Measurements from ENCODE around the gene PARD3. TPM values are rescaled to one million over a fixed set of nuclear protein-coding genes. Genes with fewer than 3 reads are reported as not detected.
A peak's percentile ranks its signal among the peaks of the same experiment; 100 is the strongest.

Gene PARD3
- total and polyA plus RNA-seq, 2 experiments from 2014 or later = 47.2 to 59.7 TPM

DNA sequence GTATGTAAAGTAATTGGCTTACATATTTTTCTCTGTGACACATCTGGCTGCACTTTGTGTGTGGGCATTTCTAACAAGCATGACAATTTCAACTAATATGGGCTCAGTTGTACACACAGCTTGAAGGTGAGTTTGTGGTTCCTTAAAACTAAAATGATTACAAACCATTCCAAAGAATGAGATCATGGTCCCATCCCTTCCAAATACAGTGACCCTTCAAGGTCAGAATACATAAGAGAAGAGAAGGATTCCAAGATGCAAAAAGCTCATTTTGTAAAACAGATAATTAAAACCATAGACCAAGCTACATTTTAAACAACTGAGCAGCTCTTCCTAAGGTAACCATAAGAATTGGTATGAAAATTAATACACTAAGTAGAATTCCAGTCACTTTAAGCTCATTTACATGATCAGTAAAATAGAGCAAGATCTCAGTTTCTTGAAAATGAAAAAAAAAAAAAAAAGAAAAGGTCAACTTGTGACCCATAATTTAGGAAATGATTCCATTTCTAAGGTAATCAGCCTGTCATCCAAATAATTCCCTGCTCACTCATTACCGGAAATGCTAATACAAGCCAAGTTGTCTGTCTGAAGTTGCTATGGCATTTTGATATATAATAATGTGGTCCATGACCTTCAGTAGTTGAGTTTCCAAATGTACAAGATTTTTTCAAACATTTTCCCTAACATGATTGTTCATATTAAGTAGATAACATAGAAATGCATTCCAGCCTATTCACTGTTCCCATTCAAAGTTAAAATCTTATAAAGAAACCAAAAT is 688.5 kb downstream of the PARD3 start:
- peaks cover 15% of the 10 kb centered on the region for H3K4me1 ChIP-seq (ENCODE audit: insufficient read depth)
- no peaks in the 10 kb centered on the region for H3K9me3 ChIP-seq (ENCODE audit: low read depth)
- 100% methylated on average over 1 of the region's 1 CpG for WGBS (ENCODE audit: low lambda C conversion rate, missing lambda C conversion rate)
- H3K4me2 ChIP-seq = no peak overlapping the region
- H3K9me2 ChIP-seq (replicated peaks; ENCODE audit: insufficient read depth) = no peaks in the 10 kb centered on the region
- no peak overlapping the region for H3K4me3 ChIP-seq
- H2AFZ ChIP-seq = no peak overlapping the region
- no peaks in the 10 kb centered on the region for H3K79me2 ChIP-seq
- H4K20me1 ChIP-seq (ENCODE audit: insufficient read depth, poor library complexity, severe bottlenecking) = no peaks in the 10 kb centered on the region
- TF ChIP-seq EZH2phosphoT487 (IDR thresholded peaks at IDR 0.05; ENCODE audit: low read depth, severe bottlenecking, unreplicated experiment) = no peak
- TF ChIP-seq, protein P1, sequence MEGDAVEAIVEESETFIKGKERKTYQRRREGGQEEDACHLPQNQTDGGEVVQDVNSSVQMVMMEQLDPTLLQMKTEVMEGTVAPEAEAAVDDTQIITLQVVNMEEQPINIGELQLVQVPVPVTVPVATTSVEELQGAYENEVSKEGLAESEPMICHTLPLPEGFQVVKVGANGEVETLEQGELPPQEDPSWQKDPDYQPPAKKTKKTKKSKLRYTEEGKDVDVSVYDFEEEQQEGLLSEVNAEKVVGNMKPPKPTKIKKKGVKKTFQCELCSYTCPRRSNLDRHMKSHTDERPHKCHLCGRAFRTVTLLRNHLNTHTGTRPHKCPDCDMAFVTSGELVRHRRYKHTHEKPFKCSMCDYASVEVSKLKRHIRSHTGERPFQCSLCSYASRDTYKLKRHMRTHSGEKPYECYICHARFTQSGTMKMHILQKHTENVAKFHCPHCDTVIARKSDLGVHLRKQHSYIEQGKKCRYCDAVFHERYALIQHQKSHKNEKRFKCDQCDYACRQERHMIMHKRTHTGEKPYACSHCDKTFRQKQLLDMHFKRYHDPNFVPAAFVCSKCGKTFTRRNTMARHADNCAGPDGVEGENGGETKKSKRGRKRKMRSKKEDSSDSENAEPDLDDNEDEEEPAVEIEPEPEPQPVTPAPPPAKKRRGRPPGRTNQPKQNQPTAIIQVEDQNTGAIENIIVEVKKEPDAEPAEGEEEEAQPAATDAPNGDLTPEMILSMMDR (IDR thresholded peaks at IDR 0.05; ENCODE audit: poor library complexity) = no peak
- H3K27me3 ChIP-seq = no peaks in the 10 kb centered on the region
- no peak for DNase-seq (ENCODE audit: low spot score)
- no peaks in the 10 kb centered on the region for H3K36me3 ChIP-seq (replicated peaks; ENCODE audit: insufficient read depth, low read depth)
- H3K27ac ChIP-seq = no peak overlapping the region

DNA sequence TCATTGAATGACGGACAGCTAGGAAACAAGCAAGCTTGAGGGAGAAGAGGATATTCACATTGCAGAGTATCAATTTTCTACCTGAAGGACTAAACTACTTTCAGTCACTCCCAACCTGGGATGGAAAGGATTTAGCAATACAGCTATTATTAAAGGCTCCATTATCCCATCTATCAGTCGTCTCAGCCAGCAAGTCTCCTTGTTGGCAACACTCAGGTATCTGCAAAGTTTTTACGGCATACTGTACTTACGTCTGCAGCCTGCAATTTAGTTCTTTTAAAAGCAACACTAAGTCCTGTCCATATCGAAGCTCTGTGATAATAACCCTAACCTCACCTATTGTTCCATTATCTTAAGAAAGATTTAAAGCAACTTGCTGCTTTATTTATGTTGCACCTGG is 689.4 kb downstream of the PARD3 start:
- H4K20me1 ChIP-seq (ENCODE audit: insufficient read depth, poor library complexity, severe bottlenecking) = no peaks in the 10 kb centered on the region
- no peak overlapping the region for H3K4me2 ChIP-seq
- 49% methylated on average over 5 of the region's 5 CpGs for WGBS (ENCODE audit: low lambda C conversion rate, missing lambda C conversion rate)
- H3K27me3 ChIP-seq = no peaks in the 10 kb centered on the region
- H3K27ac ChIP-seq = no peak overlapping the region
- H3K79me2 ChIP-seq = no peaks in the 10 kb centered on the region
- H3K9me3 ChIP-seq (ENCODE audit: low read depth) = no peaks in the 10 kb centered on the region
- H2AFZ ChIP-seq = no peak overlapping the region
- TF ChIP-seq EZH2phosphoT487 (IDR thresholded peaks at IDR 0.05; ENCODE audit: low read depth, severe bottlenecking, unreplicated experiment) = no peak
- TF ChIP-seq EZH2 (IDR thresholded peaks at IDR 0.05; ENCODE audit: borderline replicate concordance) = no peak
- TF ChIP-seq, protein P1 (IDR thresholded peaks at IDR 0.05; ENCODE audit: poor library complexity) = no peak
- H3K4me1 ChIP-seq (ENCODE audit: insufficient read depth) = peaks cover 22% of the 10 kb centered on the region
- no peak overlapping the region for H3K4me3 ChIP-seq
- no peaks in the 10 kb centered on the region for H3K9me2 ChIP-seq (replicated peaks; ENCODE audit: insufficient read depth)
- no peaks in the 10 kb centered on the region for H3K36me3 ChIP-seq (replicated peaks; ENCODE audit: insufficient read depth, low read depth)
- DNase-seq (ENCODE audit: low spot score) = no peak

DNA sequence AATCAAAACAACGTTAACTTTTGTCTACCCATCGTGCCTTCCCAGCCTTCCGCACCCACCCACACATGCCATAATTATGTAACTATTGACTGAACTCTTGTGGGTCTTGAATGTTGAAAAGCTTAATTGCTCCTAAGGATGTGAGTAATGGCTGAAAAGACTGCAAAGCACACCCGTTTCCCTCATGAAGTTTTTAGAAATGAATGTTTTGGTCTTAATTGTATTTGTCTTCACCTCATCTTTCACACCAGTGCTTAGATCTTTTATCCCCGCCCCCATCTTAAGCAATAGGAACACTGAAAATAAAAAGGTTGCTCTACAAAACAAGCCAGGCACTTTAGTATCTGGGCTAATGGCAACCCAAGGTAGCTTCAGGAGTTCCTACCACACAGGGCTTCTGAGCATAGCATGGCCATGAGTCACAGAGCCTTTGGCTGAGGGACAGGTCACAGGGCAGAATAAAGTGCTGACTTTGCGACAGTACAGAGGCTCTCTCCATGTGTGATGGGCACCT is 690.5 kb downstream of the PARD3 start:
- no peaks in the 10 kb centered on the region for H3K9me3 ChIP-seq (ENCODE audit: low read depth)
- H4K20me1 ChIP-seq (ENCODE audit: insufficient read depth, poor library complexity, severe bottlenecking) = no peaks in the 10 kb centered on the region
- no peaks in the 10 kb centered on the region for H3K36me3 ChIP-seq (replicated peaks; ENCODE audit: insufficient read depth, low read depth)
- peak overlapping the region; percentile 24 for H3K27ac ChIP-seq
- H3K4me2 ChIP-seq = no peak overlapping the region
- peaks cover 22% of the 10 kb centered on the region for H3K4me1 ChIP-seq (ENCODE audit: insufficient read depth)
- no peaks in the 10 kb centered on the region for H3K27me3 ChIP-seq
- TF ChIP-seq, protein P1 (IDR thresholded peaks at IDR 0.05; ENCODE audit: poor library complexity) = no peak
- TF ChIP-seq EZH2phosphoT487 (IDR thresholded peaks at IDR 0.05; ENCODE audit: low read depth, severe bottlenecking, unreplicated experiment) = no peak
- no peak for TF ChIP-seq EZH2 (IDR thresholded peaks at IDR 0.05; ENCODE audit: borderline replicate concordance)
- H2AFZ ChIP-seq = no peak overlapping the region
- H3K9me2 ChIP-seq (replicated peaks; ENCODE audit: insufficient read depth) = no peaks in the 10 kb centered on the region
- peak; percentile 62 for DNase-seq (ENCODE audit: low spot score)
- 83% methylated on average over 6 of the region's 6 CpGs for WGBS (ENCODE audit: low lambda C conversion rate, missing lambda C conversion rate)
- no peaks in the 10 kb centered on the region for H3K79me2 ChIP-seq
- H3K4me3 ChIP-seq = no peak overlapping the region
